ENCODE results near the gene ZNF444.

- TF ChIP-seq CTCF (conservative IDR thresholded peaks at IDR 0.05; ENCODE audit: low read depth, low read length) (no peak), EZH2 (IDR thresholded peaks at IDR 0.05; ENCODE audit: low read length, unreplicated experiment) (no peak), EZH2phosphoT487 (IDR thresholded peaks at IDR 0.05; ENCODE audit: borderline replicate concordance, low read length) (no peak)
Observed at GRCh38 chr19:56153507-56153906, 12.4 kb downstream of the ZNF444 start.
